Aorta (tissue), 5 donors: ENCODE measurements around the gene NAT14. TPM values are rescaled to one million over a fixed set of nuclear protein-coding genes. Genes with fewer than 3 reads are reported as not detected.

Experiments used
- ATAC-seq: fragments of 200-7000 bp; cut with Tn5 transposase; one replicate; pipeline ENCODE4 v1.9.1; 2022; ENCODE audit warnings: moderate library complexity; ENCODE audit not compliant: low FRiP score
- DNase-seq, 2 donors: peaks; one replicate each; pipeline ENCODE4 v3.0.0-alpha.2; 2020
- H3K27ac ChIP-seq, 2 donors: one replicate each; pipeline ENCODE4 v1.5.1; 2013; ENCODE audit warnings: low read length in 2 of 2, mild to moderate bottlenecking in 2 of 2, moderate library complexity in 2 of 2, control low read depth in 1 of 2, inconsistent platforms in 1 of 2, low read depth in 1 of 2
- H3K27me3 ChIP-seq, 2 donors: one replicate each; pipeline ENCODE4 v1.6.1; 2013; ENCODE audit warnings: control low read depth in 1 of 2, low read length in 1 of 2, mild to moderate bottlenecking in 1 of 2, moderate library complexity in 1 of 2; ENCODE audit not compliant: insufficient read depth in 2 of 2, control insufficient read depth in 1 of 2
- H3K36me3 ChIP-seq, 2 donors: one replicate each; pipeline ENCODE4 v1.6.1; 2013; ENCODE audit warnings: control low read depth in 1 of 2, low read length in 1 of 2, mild to moderate bottlenecking in 1 of 2; ENCODE audit not compliant: insufficient read depth in 2 of 2, control insufficient read depth in 1 of 2
- H3K4me1 ChIP-seq, 2 donors: one replicate each; pipeline ENCODE4 v1.6.1; 2013; ENCODE audit warnings: low read length in 2 of 2, control low read depth in 1 of 2, mild to moderate bottlenecking in 1 of 2, moderate library complexity in 1 of 2; ENCODE audit not compliant: insufficient read depth in 2 of 2, control insufficient read depth in 1 of 2
- H3K4me3 ChIP-seq, 2 donors: one replicate each; pipeline ENCODE4 v1.5.1; 2013; ENCODE audit warnings: low read length in 2 of 2, control low read depth in 1 of 2, mild to moderate bottlenecking in 1 of 2
- H3K9me3 ChIP-seq: one replicate; pipeline ENCODE4 v1.6.1; 2013; ENCODE audit warnings: mild to moderate bottlenecking, low read length; ENCODE audit not compliant: control insufficient read depth
- WGBS, 2 donors: extraction: QIAGEN DNeasy Blood & Tissue Kit; methylation state at CpG; one replicate each; pipeline ENCODE4 v1.1.7; 2013; 5-methylcytosine and 5-hydroxymethylcytosine counted together
- intact Hi-C, 2 donors: fragments of 100-400 bp; cut with DNase I; formaldehyde crosslinking; loops; one replicate each; pipeline versions ENCODE4 v1.14.2 to v1.15.0; 2022
- polyA plus RNA-seq, 2 donors: library from polyadenylated mRNA; stranded (reverse); fragments of 200-250 nt; gene quantifications; one replicate each; pipeline ENCODE4 v1.2.3, GENCODE V29; 2013
- total RNA-seq, 2 donors: library from RNA; stranded (reverse); fragmentation: NEBNext Ultra II Directional; extraction: Animal tissue kit (Norgen Biotek cat#: 25700); gene quantifications; one replicate each; pipeline ENCODE4 v1.2.1, GENCODE V29; 2021
- donor health status: healthy with polysubstance abuse.
- donor health status: Bipolar disorder and iron deficiency.
- donor health status: DM: no; HTN: no; CAD: no.
- donor health status: DM: no; HTN: no; CAD: no.
- donor health status: DM: yes; HTN: yes; CAD: no.

NAT14 gene
- total and polyA plus RNA-seq, 4 donors: 3.1 to 19.2 (median 15.8) TPM

- Histone ChIP-seq H3K27ac (no peak overlapping the region), H3K9me3 (no peaks in the 10 kb centered on the region), H3K4me3 (no peak overlapping the region), H3K36me3 (no peaks in the 10 kb centered on the region), H3K27me3 (no peaks in the 10 kb centered on the region), H3K4me1 (no peaks in the 10 kb centered on the region)
- WGBS, 2 donors: 79 to 85% methylated on average over 19 of the region's 19 CpGs
- intact Hi-C loops: no loop called here
- no peak for ATAC-seq
- no peak for DNase-seq
These were observed 10.4 kb upstream of the NAT14 start for GRCh38 chr19:55474269-55475265.

DNA sequence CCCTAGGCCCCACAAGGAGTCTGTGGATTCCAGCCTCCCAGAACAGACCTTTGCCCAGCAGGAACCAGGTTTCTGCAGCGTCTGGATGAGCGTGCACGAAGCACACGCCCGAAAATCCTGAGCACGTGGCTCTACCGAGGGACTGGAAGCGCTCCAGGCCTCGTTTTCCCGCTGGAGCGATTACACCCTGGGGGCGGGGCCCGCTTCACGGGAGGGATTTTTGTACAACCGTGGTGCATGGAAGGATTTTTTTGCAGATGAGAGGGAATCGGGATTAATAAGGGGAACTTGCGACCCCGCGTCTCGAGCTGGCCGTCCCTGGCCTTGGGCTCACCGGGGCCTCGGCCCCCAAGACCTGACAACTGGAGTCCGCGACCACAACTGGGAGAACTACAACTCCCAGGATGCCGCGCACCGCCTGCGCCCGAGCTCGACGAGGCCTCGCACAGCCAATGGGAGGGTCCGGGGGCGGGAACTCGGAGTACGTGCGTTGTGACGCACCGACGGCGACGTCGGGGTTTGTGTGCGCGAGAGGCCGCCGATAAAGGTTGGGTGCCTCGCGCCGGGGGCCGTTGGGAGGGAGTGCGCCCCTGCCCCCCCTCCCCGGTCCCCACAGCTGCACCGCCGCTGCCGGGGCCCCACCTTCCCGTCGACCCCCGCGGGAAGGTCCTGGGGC, 8.8 kb upstream of the NAT14 start, which contains the start of gene ZNF628:
TSS of gene ZNF628 (plus strand) at position 518 of the 676 bp plus-strand sequence. CDS start 3,294 bp downstream, outside the sequence.
- no peaks in the 10 kb centered on the region for H3K9me3 ChIP-seq
- intact Hi-C loops: no loop called here
- H3K4me1 ChIP-seq: no peaks in the 10 kb centered on the region
- no peaks in the 10 kb centered on the region for H3K27me3 ChIP-seq
- H3K36me3 ChIP-seq: no peaks in the 10 kb centered on the region
- DNase-seq (peak; percentile 100), ATAC-seq (peak; percentile 97)
- H3K4me3 ChIP-seq: peak within 1 kb of the TSS; percentile 65 to 76
- 1 to 2% methylated on average over 47 to 61 of the region's 61 CpGs for WGBS, 2 donors
- H3K27ac ChIP-seq: peak within 1 kb of the TSS in 1 of 2 donors; percentile 43

- no peak overlapping the region for H3K27ac ChIP-seq
- intact Hi-C loops: no loop called here
- DNase-seq: no peak
- WGBS, 2 donors: 85 to 86% methylated on average over 13 of the region's 13 CpGs
- H3K4me1 ChIP-seq: no peaks in the 10 kb centered on the region
- no peaks in the 10 kb centered on the region for H3K9me3 ChIP-seq
- H3K4me3 ChIP-seq: no peak overlapping the region
- ATAC-seq: no peak
- H3K27me3 ChIP-seq: no peaks in the 10 kb centered on the region
- H3K36me3 ChIP-seq: no peaks in the 10 kb centered on the region
These were observed 7.1 kb upstream of the NAT14 start for GRCh38 chr19:55477905-55478304.

DNA sequence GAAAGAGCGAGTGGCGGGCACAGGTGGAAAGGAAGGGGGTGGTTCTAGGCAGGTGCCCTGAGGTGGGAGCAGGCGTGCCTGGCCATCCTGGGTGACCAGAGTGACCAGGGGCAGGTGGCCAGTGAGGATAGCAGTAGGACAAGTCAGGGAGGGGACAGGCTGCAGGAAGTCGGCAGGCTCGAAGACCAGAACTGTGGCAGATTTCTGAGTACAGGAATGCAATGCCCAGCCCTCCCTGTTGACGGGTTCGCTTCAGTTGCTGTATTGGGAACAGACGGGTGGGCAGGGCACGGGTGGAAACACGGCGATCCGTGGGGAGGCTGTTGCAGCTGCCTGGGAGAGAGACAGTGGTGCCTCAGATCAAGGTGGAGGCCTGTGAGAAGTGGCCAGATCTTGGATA, 6.6 kb upstream of the NAT14 start:
- no peaks in the 10 kb centered on the region for H3K4me1 ChIP-seq
- ATAC-seq (no peak), DNase-seq (no peak)
- no peaks in the 10 kb centered on the region for H3K9me3 ChIP-seq
- no peaks in the 10 kb centered on the region for H3K27me3 ChIP-seq
- no peaks in the 10 kb centered on the region for H3K36me3 ChIP-seq
- no peak overlapping the region for H3K27ac ChIP-seq
- intact Hi-C loops: no loop called here
- no peak overlapping the region for H3K4me3 ChIP-seq
- WGBS, 2 donors: 85 to 86% methylated on average over 12 of the region's 12 CpGs

GRCh38 chr19:55479045-55479444, 5.9 kb upstream of the NAT14 start:
- Histone ChIP-seq H3K9me3 (no peaks in the 10 kb centered on the region), H3K36me3 (no peaks in the 10 kb centered on the region), H3K4me1 (no peaks in the 10 kb centered on the region), H3K4me3 (no peak overlapping the region), H3K27ac (no peak overlapping the region), H3K27me3 (no peaks in the 10 kb centered on the region)
- intact Hi-C loops: no loop called here
- WGBS, 2 donors: 86 to 87% methylated on average over 17 of the region's 17 CpGs
- ATAC-seq: no peak
- no peak for DNase-seq

- intact Hi-C loops: no loop called here
- Histone ChIP-seq H3K4me3 (no peak overlapping the region), H3K27ac (no peak overlapping the region), H3K4me1 (no peaks in the 10 kb centered on the region), H3K36me3 (no peaks in the 10 kb centered on the region), H3K27me3 (no peaks in the 10 kb centered on the region), H3K9me3 (no peaks in the 10 kb centered on the region)
- ATAC-seq: no peak
- no peak for DNase-seq
- WGBS, 2 donors: 75 to 84% methylated on average over 14 to 15 of the region's 15 CpGs
These were observed 5.3 kb upstream of the NAT14 start for GRCh38 chr19:55479451-55480230.

DNA sequence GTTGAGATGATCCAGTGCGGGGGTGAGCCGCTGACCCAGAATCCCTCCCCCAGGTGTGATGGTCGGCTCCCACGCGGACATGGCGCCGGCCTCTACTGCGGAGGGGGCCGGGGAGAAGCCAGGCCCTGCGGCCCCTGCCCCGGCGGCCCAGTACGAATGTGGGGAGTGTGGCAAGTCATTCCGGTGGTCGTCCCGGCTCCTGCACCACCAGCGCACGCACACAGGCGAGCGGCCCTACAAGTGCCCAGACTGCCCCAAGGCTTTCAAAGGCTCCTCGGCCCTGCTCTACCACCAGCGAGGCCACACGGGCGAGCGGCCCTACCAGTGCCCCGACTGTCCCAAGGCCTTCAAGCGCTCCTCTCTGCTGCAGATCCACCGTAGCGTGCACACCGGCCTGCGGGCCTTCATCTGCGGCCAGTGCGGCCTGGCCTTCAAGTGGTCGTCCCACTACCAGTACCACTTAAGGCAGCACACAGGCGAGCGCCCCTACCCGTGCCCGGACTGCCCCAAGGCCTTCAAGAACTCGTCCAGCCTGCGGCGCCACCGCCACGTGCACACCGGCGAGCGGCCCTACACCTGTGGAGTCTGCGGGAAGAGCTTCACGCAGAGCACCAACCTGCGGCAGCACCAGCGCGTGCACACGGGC, 3.7 kb upstream of the NAT14 start:
- DNase-seq: no peak
- Histone ChIP-seq H3K27me3 (no peaks in the 10 kb centered on the region), H3K4me1 (no peaks in the 10 kb centered on the region), H3K9me3 (no peaks in the 10 kb centered on the region), H3K4me3 (no peak overlapping the region), H3K27ac (no peak overlapping the region), H3K36me3 (no peaks in the 10 kb centered on the region)
- intact Hi-C loops: no loop called here
- WGBS, 2 donors: 92 to 95% methylated on average over 40 to 52 of the region's 52 CpGs
- no peak for ATAC-seq

GRCh38 chr19:55481794-55482155, 3.2 kb upstream of the NAT14 start:
- ATAC-seq: no peak
- intact Hi-C loops: no loop called here
- Histone ChIP-seq H3K4me3 (no peak overlapping the region), H3K27ac (no peak overlapping the region), H3K36me3 (no peaks in the 10 kb centered on the region), H3K9me3 (no peaks in the 10 kb centered on the region), H3K27me3 (no peaks in the 10 kb centered on the region), H3K4me1 (no peaks in the 10 kb centered on the region)
- 67 to 79% methylated on average over 11 to 40 of the region's 40 CpGs for WGBS, 2 donors
- no peak for DNase-seq
